KMS-11 (cell line): ENCODE data around the gene CACNA1A.
A peak's percentile ranks its signal among the peaks of the same experiment; 100 is the strongest.

Source experiments
- H2AFZ ChIP-seq: fragments of 200-600 bp; sonication (generic); 2 replicates; pipeline ENCODE4 v1.6.1; 2016; ENCODE audit warnings: antibody characterized with exemption, mixed run types, low read depth
- H3K27ac ChIP-seq: fragments of 200-600 bp; sonication (generic); 2 replicates; pipeline ENCODE4 v1.6.1; 2016; ENCODE audit warnings: mild to moderate bottlenecking, mixed run types
- H3K27me3 ChIP-seq: fragments of 200-600 bp; sonication (generic); 2 replicates; pipeline ENCODE4 v1.6.1; 2017; ENCODE audit warnings: mild to moderate bottlenecking, low read depth, mixed run types, moderate library complexity; ENCODE audit not compliant: insufficient read depth
- H3K36me3 ChIP-seq: fragments of 200-600 bp; sonication (generic); 2 replicates; pipeline ENCODE4 v1.6.1; 2017; ENCODE audit warnings: mild to moderate bottlenecking, mixed run types; ENCODE audit not compliant: insufficient read depth
- H3K4me1 ChIP-seq: fragments of 200-600 bp; sonication (generic); 2 replicates; pipeline ENCODE4 v1.6.1; 2016; ENCODE audit warnings: mild to moderate bottlenecking, low read depth, mixed run types; ENCODE audit not compliant: poor library complexity, severe bottlenecking
- H3K4me2 ChIP-seq: fragments of 200-600 bp; sonication (generic); 2 replicates; pipeline ENCODE4 v1.7.0; 2016; ENCODE audit warnings: mild to moderate bottlenecking, mixed run types
- H3K4me3 ChIP-seq: fragments of 200-600 bp; sonication (generic); IDR thresholded peaks from 2 replicates; pipeline ENCODE4 v1.6.1; 2017; ENCODE audit warnings: low read depth, low read length, mixed read lengths; ENCODE audit not compliant: insufficient read depth
- H3K79me2 ChIP-seq: fragments of 200-600 bp; sonication (generic); 2 replicates; pipeline ENCODE4 v1.6.1; 2016; ENCODE audit warnings: low read depth, mixed run types; ENCODE audit not compliant: insufficient read depth
- H3K9ac ChIP-seq: fragments of 200-600 bp; sonication (generic); 2 replicates; pipeline ENCODE4 v1.6.1; 2016; ENCODE audit warnings: mild to moderate bottlenecking, mixed run types
- H4K20me1 ChIP-seq: fragments of 200-600 bp; sonication (generic); 2 replicates; pipeline ENCODE4 v1.6.1; 2016; ENCODE audit warnings: mild to moderate bottlenecking, mixed run types; ENCODE audit not compliant: insufficient read depth
- TF ChIP-seq, protein P1 (sequence below): fragments of 200-600 bp; sonication (generic); conservative IDR thresholded peaks from 2 replicates; pipeline ENCODE4 v1.6.1; 2017; ENCODE audit warnings: low read depth, mild to moderate bottlenecking, antibody characterized with exemption, low read length, moderate library complexity, mixed read lengths

Gene CACNA1A

DNA sequence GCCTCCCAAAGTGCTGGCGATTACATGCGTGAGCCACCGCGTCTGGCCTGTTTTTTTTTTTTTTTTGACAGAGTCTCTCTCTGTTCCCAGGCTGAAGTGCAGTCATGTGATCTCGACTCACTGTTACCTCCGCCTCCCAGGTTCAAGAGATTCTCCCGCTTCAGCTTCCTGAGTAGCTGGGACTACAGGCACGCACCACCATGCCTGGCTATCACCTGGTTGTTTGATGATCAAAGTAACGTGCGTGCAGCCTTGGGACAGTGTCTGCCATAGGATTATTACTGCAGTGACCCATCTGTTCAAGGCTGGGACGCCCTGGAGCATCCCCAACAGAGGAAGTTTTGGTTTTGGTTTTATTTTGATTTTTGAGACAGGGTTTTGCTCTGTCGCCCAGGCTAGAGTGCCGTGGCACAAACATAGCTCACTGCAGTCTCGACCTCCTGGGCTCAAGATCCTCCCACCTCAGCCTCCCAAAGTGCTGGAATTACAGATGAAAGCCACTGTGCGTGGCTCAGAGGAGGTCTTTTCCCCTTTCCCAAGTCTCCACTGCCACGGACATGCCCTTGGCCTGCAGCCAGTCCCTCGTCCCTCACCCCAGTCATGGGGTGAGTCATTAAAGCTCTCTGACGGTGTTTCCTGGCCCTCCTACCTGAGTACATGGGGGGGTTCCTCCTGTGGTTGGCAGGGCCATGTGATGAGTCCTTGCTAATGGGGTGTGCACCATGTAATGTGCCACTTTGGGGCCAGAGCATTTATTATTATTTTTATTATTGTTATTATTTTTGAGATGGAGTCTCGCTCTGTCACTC is 290.5 kb downstream of the CACNA1A start:
- no peak overlapping the region for H3K4me3 ChIP-seq
- H3K4me2 ChIP-seq = peak overlapping the region; percentile 21; the same call in 1 of the 2 replicates
- H3K4me1 ChIP-seq = no peaks in the 10 kb centered on the region
- no peak overlapping the region for H3K27ac ChIP-seq
- no peaks in the 10 kb centered on the region for H4K20me1 ChIP-seq
- TF ChIP-seq, protein P1, sequence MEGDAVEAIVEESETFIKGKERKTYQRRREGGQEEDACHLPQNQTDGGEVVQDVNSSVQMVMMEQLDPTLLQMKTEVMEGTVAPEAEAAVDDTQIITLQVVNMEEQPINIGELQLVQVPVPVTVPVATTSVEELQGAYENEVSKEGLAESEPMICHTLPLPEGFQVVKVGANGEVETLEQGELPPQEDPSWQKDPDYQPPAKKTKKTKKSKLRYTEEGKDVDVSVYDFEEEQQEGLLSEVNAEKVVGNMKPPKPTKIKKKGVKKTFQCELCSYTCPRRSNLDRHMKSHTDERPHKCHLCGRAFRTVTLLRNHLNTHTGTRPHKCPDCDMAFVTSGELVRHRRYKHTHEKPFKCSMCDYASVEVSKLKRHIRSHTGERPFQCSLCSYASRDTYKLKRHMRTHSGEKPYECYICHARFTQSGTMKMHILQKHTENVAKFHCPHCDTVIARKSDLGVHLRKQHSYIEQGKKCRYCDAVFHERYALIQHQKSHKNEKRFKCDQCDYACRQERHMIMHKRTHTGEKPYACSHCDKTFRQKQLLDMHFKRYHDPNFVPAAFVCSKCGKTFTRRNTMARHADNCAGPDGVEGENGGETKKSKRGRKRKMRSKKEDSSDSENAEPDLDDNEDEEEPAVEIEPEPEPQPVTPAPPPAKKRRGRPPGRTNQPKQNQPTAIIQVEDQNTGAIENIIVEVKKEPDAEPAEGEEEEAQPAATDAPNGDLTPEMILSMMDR = no peak
- H2AFZ ChIP-seq = no peak overlapping the region
- no peak overlapping the region for H3K9ac ChIP-seq
- H3K79me2 ChIP-seq = no peaks in the 10 kb centered on the region
- peaks cover 75% of the 10 kb centered on the region for H3K27me3 ChIP-seq
- no peaks in the 10 kb centered on the region for H3K36me3 ChIP-seq

- TF ChIP-seq, protein P1 = no peak
- no peak overlapping the region for H3K27ac ChIP-seq
- H3K4me2 ChIP-seq = no peak overlapping the region
- H3K9ac ChIP-seq = no peak overlapping the region
- peaks cover 77% of the 10 kb centered on the region for H3K27me3 ChIP-seq
- no peaks in the 10 kb centered on the region for H3K36me3 ChIP-seq
- H3K79me2 ChIP-seq = no peaks in the 10 kb centered on the region
- H4K20me1 ChIP-seq = no peaks in the 10 kb centered on the region
- peaks cover under 1% of the 10 kb centered on the region for H3K4me1 ChIP-seq
- H3K4me3 ChIP-seq = no peak overlapping the region
- H2AFZ ChIP-seq = no peak overlapping the region
Measured at GRCh38 chr19:13214036-13214730, 292.1 kb downstream of the CACNA1A start.

- TF ChIP-seq, protein P1 = peak; percentile 67
- H3K4me3 ChIP-seq = no peak overlapping the region
- H3K4me2 ChIP-seq = no peak overlapping the region
- no peaks in the 10 kb centered on the region for H3K36me3 ChIP-seq
- no peak overlapping the region for H2AFZ ChIP-seq
- H3K27me3 ChIP-seq = peaks cover 74% of the 10 kb centered on the region
- no peak overlapping the region for H3K9ac ChIP-seq
- no peaks in the 10 kb centered on the region for H3K79me2 ChIP-seq
- no peak overlapping the region for H3K27ac ChIP-seq
- no peaks in the 10 kb centered on the region for H4K20me1 ChIP-seq
- peaks cover 9% of the 10 kb centered on the region for H3K4me1 ChIP-seq
Measured at GRCh38 chr19:13212759-13213330, 293.4 kb downstream of the CACNA1A start.

DNA sequence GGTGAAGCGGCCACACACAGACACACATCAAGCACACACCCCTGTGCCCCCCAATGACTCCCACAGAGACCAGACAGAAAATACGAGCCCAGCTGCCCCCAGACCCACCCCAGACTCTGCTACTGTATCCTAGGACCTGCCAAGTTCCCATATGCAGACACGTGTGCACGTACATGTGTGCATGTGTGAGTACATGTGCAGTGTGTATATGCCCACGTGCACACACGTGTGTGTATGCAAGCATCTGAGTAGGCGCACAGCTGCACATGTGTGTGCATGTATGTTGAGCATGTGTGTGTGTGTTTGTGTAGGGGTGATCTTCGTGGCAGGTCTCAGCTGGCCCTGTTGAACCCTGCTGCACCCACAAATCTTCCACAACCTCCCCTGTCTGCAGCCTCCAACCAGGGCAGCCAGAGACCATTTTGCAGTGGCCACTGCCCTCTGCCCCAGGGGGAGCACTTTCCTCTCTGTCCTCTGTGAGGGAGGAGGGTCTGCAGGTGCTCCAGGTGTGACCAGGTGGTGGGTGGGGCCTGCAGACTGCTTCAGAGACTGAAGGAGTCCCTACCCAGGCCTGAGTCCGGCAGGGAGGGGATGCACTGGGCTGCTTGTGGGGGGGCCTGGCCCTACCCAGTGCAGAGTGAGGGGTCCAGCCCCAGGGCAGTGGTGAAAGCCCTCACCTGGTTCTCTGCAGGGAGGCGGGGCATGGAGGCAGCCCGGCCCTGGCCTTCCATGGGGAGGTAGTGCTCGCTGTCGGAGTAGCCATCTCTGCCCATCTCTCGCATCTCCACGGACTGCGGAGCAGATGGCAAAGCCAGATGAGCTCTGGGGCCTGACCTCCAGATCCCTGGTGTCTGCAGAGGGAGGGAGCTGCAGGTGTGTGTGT is 294.6 kb downstream of the CACNA1A start:
- Histone ChIP-seq H2AFZ (no peak overlapping the region), H3K4me3 (no peak overlapping the region), H3K79me2 (no peaks in the 10 kb centered on the region), H3K4me2 (no peak overlapping the region), H3K4me1 (peaks cover 12% of the 10 kb centered on the region), H3K9ac (no peak overlapping the region), H3K27ac (no peak overlapping the region), H4K20me1 (no peaks in the 10 kb centered on the region), H3K36me3 (no peaks in the 10 kb centered on the region), H3K27me3 (peaks cover 62% of the 10 kb centered on the region)
- TF ChIP-seq, protein P1 = no peak
